DOHH2 (cell line): ENCODE data around the gene SPC25.

ENCODE experiments used
- H3F3A ChIP-seq: fragments of 200-600 bp; sonication (generic), shearing (Covaris generic); 2 replicates; pipeline ENCODE4 v1.6.0; 2016; ENCODE audit warnings: antibody characterized with exemption, mild to moderate bottlenecking; ENCODE audit not compliant: control insufficient read depth, insufficient read depth
- H3K27ac ChIP-seq: fragments of 200-600 bp; sonication (generic); 2 replicates; pipeline ENCODE4 v1.5.1; 2014; ENCODE audit warnings: low read depth, mild to moderate bottlenecking, low read length, moderate library complexity
- H3K27me3 ChIP-seq: fragments of 200-600 bp; sonication (generic); 2 replicates; pipeline ENCODE4 v1.6.1; 2014; ENCODE audit warnings: mild to moderate bottlenecking, low read length, mixed read lengths; ENCODE audit not compliant: control insufficient read depth
- H3K36me3 ChIP-seq: fragments of 200-600 bp; sonication (generic); 2 replicates; pipeline ENCODE4 v1.6.1; 2014; ENCODE audit warnings: mild to moderate bottlenecking, low read length, moderate library complexity, mixed read lengths; ENCODE audit not compliant: control insufficient read depth
- H3K4me1 ChIP-seq: fragments of 200-600 bp; sonication (generic); 2 replicates; pipeline ENCODE4 v1.6.1; 2014; ENCODE audit warnings: mild to moderate bottlenecking, low read length, mixed read lengths; ENCODE audit not compliant: control insufficient read depth
- H3K4me2 ChIP-seq: fragments of 200-600 bp; sonication (generic); 2 replicates; pipeline ENCODE4 v1.6.0; 2014; ENCODE audit warnings: mild to moderate bottlenecking, low read length, moderate library complexity
- H3K4me3 ChIP-seq: fragments of 200-600 bp; sonication (generic); 2 replicates; pipeline ENCODE4 v1.5.1; 2014; ENCODE audit warnings: mild to moderate bottlenecking, low read length, mixed read lengths
- H3K79me2 ChIP-seq: fragments of 200-600 bp; sonication (generic); 2 replicates; pipeline ENCODE4 v1.6.1; 2014; ENCODE audit warnings: mild to moderate bottlenecking, low read length, mixed read lengths; ENCODE audit not compliant: control insufficient read depth
- H3K9me2 ChIP-seq: fragments of 200-600 bp; sonication (generic); replicated peaks from 2 replicates; pipeline ENCODE4 v1.6.1; 2014; ENCODE audit warnings: mild to moderate bottlenecking, low read length, mixed read lengths; ENCODE audit not compliant: control insufficient read depth
- H3K9me3 ChIP-seq: fragments of 200-600 bp; sonication (generic); 2 replicates; pipeline ENCODE4 v1.6.1; 2014; ENCODE audit warnings: antibody characterized with exemption, low read length, mixed read lengths; ENCODE audit not compliant: control insufficient read depth, insufficient read depth
- H4K20me1 ChIP-seq: fragments of 200-600 bp; sonication (generic); 2 replicates; pipeline ENCODE4 v1.6.0; 2014; ENCODE audit warnings: low read depth, mild to moderate bottlenecking, antibody characterized with exemption, low read length, moderate library complexity; ENCODE audit not compliant: control insufficient read depth, insufficient read depth
- CTCF ChIP-seq: fragments of 200-600 bp; sonication (generic); IDR thresholded peaks from one replicate; pipeline ENCODE4 v1.5.1; 2014; ENCODE audit warnings: antibody characterized with exemption, mild to moderate bottlenecking, low read depth, low read length; ENCODE audit not compliant: poor library complexity, severe bottlenecking
- EZH2phosphoT487 ChIP-seq: fragments of 200-600 bp; sonication (generic); IDR thresholded peaks from 2 replicates; pipeline ENCODE4 v1.6.1; 2017; ENCODE audit warnings: borderline replicate concordance, mild to moderate bottlenecking, antibody characterized with exemption, low read length, moderate library complexity, mixed read lengths

The SPC25 gene

DNA sequence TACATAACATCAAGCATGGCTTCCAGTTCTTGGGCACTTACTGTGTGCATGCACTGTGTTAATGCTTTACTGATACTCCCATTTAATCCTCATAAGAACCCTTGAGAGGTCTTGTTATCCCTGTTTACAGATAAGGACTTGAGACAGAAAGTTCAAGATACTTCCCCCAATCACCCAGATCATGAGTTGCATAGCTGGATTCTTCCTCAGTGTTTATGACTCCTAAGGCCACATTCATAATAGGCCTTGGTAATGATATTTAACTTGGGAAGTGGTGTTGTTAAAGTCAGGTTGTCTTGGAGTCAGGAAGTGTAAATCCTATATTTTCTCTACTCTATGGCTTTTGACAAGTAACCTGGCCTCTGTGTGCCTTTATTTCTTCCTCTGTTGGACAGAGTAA is 65.1 kb downstream of the SPC25 start:
- Histone ChIP-seq H3K27me3 (peaks cover 2% of the 10 kb centered on the region; the same call in 1 of the 2 replicates), H3K4me3 (no peak overlapping the region), H3K4me2 (no peak overlapping the region), H3K36me3 (no peaks in the 10 kb centered on the region), H3K9me2 (no peaks in the 10 kb centered on the region), H3K4me1 (no peaks in the 10 kb centered on the region), H4K20me1 (no peaks in the 10 kb centered on the region), H3K79me2 (no peaks in the 10 kb centered on the region), H3K9me3 (no peaks in the 10 kb centered on the region), H3F3A (no peaks in the 10 kb centered on the region), H3K27ac (no peak overlapping the region)
- TF ChIP-seq CTCF, result no peak
- no peak for TF ChIP-seq EZH2phosphoT487

GRCh38 chr2:168821992-168822391 is 68.2 kb downstream of the SPC25 start:
- Histone ChIP-seq H3K4me1 (no peaks in the 10 kb centered on the region), H3K9me2 (no peaks in the 10 kb centered on the region), H3K9me3 (no peaks in the 10 kb centered on the region), H4K20me1 (no peaks in the 10 kb centered on the region), H3K79me2 (no peaks in the 10 kb centered on the region), H3K27me3 (peaks cover 2% of the 10 kb centered on the region; the same call in 1 of the 2 replicates), H3K36me3 (no peaks in the 10 kb centered on the region), H3K4me3 (no peak overlapping the region), H3K27ac (no peak overlapping the region), H3F3A (no peaks in the 10 kb centered on the region), H3K4me2 (no peak overlapping the region)
- TF ChIP-seq CTCF, result no peak
- TF ChIP-seq EZH2phosphoT487, result no peak

GRCh38 chr2:168821577-168821976 is 68.7 kb downstream of the SPC25 start:
- no peaks in the 10 kb centered on the region for H3F3A ChIP-seq
- H3K27ac ChIP-seq, result no peak overlapping the region
- no peaks in the 10 kb centered on the region for H3K79me2 ChIP-seq
- no peak overlapping the region for H3K4me3 ChIP-seq
- H3K4me2 ChIP-seq, result no peak overlapping the region
- peaks cover 2% of the 10 kb centered on the region; the same call in 1 of the 2 replicates for H3K27me3 ChIP-seq
- H3K9me2 ChIP-seq, result no peaks in the 10 kb centered on the region
- TF ChIP-seq CTCF (no peak), EZH2phosphoT487 (no peak)
- no peaks in the 10 kb centered on the region for H3K4me1 ChIP-seq
- H3K9me3 ChIP-seq, result no peaks in the 10 kb centered on the region
- H4K20me1 ChIP-seq, result no peaks in the 10 kb centered on the region
- H3K36me3 ChIP-seq, result no peaks in the 10 kb centered on the region
